Trophoblast cell (in vitro differentiated cells and primary cell): ENCODE results near the gene C16orf96.

ENCODE experiments used
- DNase-seq, 2 donors: peaks; one replicate each; pipeline ENCODE4 v3.0.0-alpha.2; 2016
- H2AFZ ChIP-seq: 2 replicates; pipeline ENCODE4 v1.6.1; 2013; ENCODE audit warnings: low read length, moderate library complexity, mild to moderate bottlenecking; ENCODE audit not compliant: insufficient read depth, poor library complexity
- H2AK5ac ChIP-seq: 2 replicates; pipeline ENCODE4 v1.6.1; 2013; ENCODE audit warnings: mild to moderate bottlenecking, low read length
- H2BK120ac ChIP-seq: 2 replicates; pipeline ENCODE4 v1.6.1; 2013; ENCODE audit warnings: low read length, mild to moderate bottlenecking, moderate library complexity; ENCODE audit not compliant: insufficient read depth, poor library complexity
- H2BK12ac ChIP-seq: 2 replicates; pipeline ENCODE4 v1.6.1; 2013; ENCODE audit warnings: mild to moderate bottlenecking, low read length, moderate library complexity
- H2BK5ac ChIP-seq: 2 replicates; pipeline ENCODE4 v1.6.1; 2013; ENCODE audit warnings: low read length, low read depth, moderate library complexity, mild to moderate bottlenecking; ENCODE audit not compliant: poor library complexity
- H3K14ac ChIP-seq: 2 replicates; pipeline ENCODE4 v1.6.1; 2013; ENCODE audit warnings: mild to moderate bottlenecking, low read length
- H3K18ac ChIP-seq: 2 replicates; pipeline ENCODE4 v1.6.1; 2013; ENCODE audit warnings: mild to moderate bottlenecking, low read length
- H3K23ac ChIP-seq: 2 replicates; pipeline ENCODE4 v1.6.1; 2013; ENCODE audit warnings: low read length
- H3K27ac ChIP-seq: 2 replicates; pipeline ENCODE4 v1.5.1; 2013; ENCODE audit warnings: low read depth, mild to moderate bottlenecking, inconsistent platforms, low read length, moderate library complexity
- H3K27me3 ChIP-seq: 2 replicates; pipeline ENCODE4 v1.6.1; 2013; ENCODE audit warnings: inconsistent platforms, mild to moderate bottlenecking, low read length, moderate library complexity; ENCODE audit not compliant: insufficient read depth
- H3K36me3 ChIP-seq, 2 experiments: 1 replicate in 1 of 2; 2 replicates in 1 of 2; pipeline ENCODE4 v1.6.1; 2013; ENCODE audit warnings: low read length in 2 of 2, mild to moderate bottlenecking in 2 of 2, moderate library complexity in 1 of 2; ENCODE audit not compliant: insufficient read depth in 2 of 2, control insufficient read depth in 1 of 2
- H3K4ac ChIP-seq: 2 replicates; pipeline ENCODE4 v1.6.1; 2013; ENCODE audit warnings: low read depth, mild to moderate bottlenecking, low read length, moderate library complexity
- H3K4me1 ChIP-seq, 2 experiments: 1 replicate in 1 of 2; 2 replicates in 1 of 2; pipeline ENCODE4 v1.6.1; 2013; ENCODE audit warnings: low read length in 2 of 2, mild to moderate bottlenecking in 2 of 2, moderate library complexity in 1 of 2; ENCODE audit not compliant: insufficient read depth in 2 of 2, control insufficient read depth in 1 of 2
- H3K4me2 ChIP-seq: 2 replicates; pipeline ENCODE4 v1.6.1; 2013; ENCODE audit warnings: inconsistent platforms, mild to moderate bottlenecking, low read length, moderate library complexity
- H3K4me3 ChIP-seq: 2 replicates; pipeline ENCODE4 v1.5.1; 2013; ENCODE audit warnings: mild to moderate bottlenecking, low read depth, low read length, inconsistent platforms
- H3K79me1 ChIP-seq: one replicate; pipeline ENCODE4 v1.6.1; 2013; ENCODE audit warnings: low read length
- H3K79me2 ChIP-seq: 2 replicates; pipeline ENCODE4 v1.6.1; 2013; ENCODE audit warnings: low read length, mild to moderate bottlenecking; ENCODE audit not compliant: control insufficient read depth, insufficient read depth, poor library complexity
- H3K9ac ChIP-seq: 2 replicates; pipeline ENCODE4 v1.6.1; 2013; ENCODE audit warnings: mild to moderate bottlenecking, low read length
- H3K9me3 ChIP-seq: 2 replicates; pipeline ENCODE4 v1.6.1; 2013; ENCODE audit warnings: low read depth, mild to moderate bottlenecking, control low read depth, inconsistent platforms, low read length; ENCODE audit not compliant: insufficient read depth
- H4K12ac ChIP-seq: 2 replicates; pipeline ENCODE4 v1.6.1; 2013; ENCODE audit warnings: low read depth, mild to moderate bottlenecking, low read length, moderate library complexity
- H4K8ac ChIP-seq: 2 replicates; pipeline ENCODE4 v1.6.1; 2013; ENCODE audit warnings: low read depth, mild to moderate bottlenecking, low read length, moderate library complexity
- H4K91ac ChIP-seq: one replicate; pipeline ENCODE4 v1.6.1; 2013; ENCODE audit warnings: low read depth, mild to moderate bottlenecking, low read length, moderate library complexity
- WGBS: extraction: QIAGEN DNeasy Blood & Tissue Kit; methylation state at CpG from one replicate; pipeline ENCODE4 v1.1.7; 2013; ENCODE audit warnings: missing lambda C conversion rate; ENCODE audit not compliant: insufficient read length, insufficient coverage; ENCODE audit errors: extremely low coverage; 5-methylcytosine and 5-hydroxymethylcytosine counted together

Gene C16orf96

GRCh38 chr16:4583906-4584305 lies 27.8 kb downstream of the C16orf96 start:
- Histone ChIP-seq H4K12ac (no peak overlapping the region), H2AFZ (no peak overlapping the region), H3K36me3 (no peaks in the 10 kb centered on the region), H3K23ac (no peak overlapping the region), H3K4ac (no peak overlapping the region), H2AK5ac (no peak overlapping the region), H2BK12ac (no peak overlapping the region), H3K9ac (no peak overlapping the region), H3K27ac (no peak overlapping the region), H3K9me3 (peaks cover 3% of the 10 kb centered on the region), H3K27me3 (peaks cover 2% of the 10 kb centered on the region), H3K79me2 (no peaks in the 10 kb centered on the region), H3K4me1 (no peaks in the 10 kb centered on the region), H4K8ac (no peak overlapping the region), H3K4me2 (no peak overlapping the region), H4K91ac (no peak overlapping the region), H2BK5ac (no peak overlapping the region), H3K18ac (no peak overlapping the region), H3K4me3 (no peak overlapping the region), H3K79me1 (no peaks in the 10 kb centered on the region), H2BK120ac (no peak overlapping the region), H3K14ac (no peak overlapping the region)
- no CpG with 5 or more reads among the region's 4 CpGs for WGBS
- no peak for DNase-seq

DNA sequence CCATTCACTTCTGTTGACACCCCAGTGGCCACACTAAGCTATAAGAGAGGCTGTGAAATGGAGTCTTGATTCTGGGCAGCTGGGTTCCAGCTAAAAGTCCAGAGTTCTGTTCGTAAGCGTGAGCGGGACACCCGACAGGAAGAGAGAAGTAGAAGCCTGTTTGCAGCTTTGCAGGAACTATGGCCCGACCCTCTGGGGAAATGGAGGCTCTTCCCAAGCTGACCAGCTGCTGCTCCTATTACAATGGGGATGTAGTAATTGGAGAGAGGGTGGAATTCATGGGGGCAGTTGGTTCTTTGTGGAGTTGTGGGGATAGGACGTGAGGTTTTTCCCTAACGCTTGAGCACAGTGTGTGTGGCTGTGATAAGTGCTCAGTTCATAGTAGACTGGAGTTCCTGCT lies 30.2 kb downstream of the C16orf96 start:
- no peak for DNase-seq
- Histone ChIP-seq H3K4me1 (no peaks in the 10 kb centered on the region), H2AK5ac (no peak overlapping the region), H4K8ac (no peak overlapping the region), H3K4ac (no peak overlapping the region), H3K36me3 (no peaks in the 10 kb centered on the region), H3K4me3 (no peak overlapping the region), H4K12ac (no peak overlapping the region), H2BK120ac (no peak overlapping the region), H3K79me2 (no peaks in the 10 kb centered on the region), H3K27ac (no peak overlapping the region), H3K9ac (no peak overlapping the region), H3K23ac (no peak overlapping the region), H4K91ac (no peak overlapping the region), H2AFZ (no peak overlapping the region), H3K18ac (no peak overlapping the region), H2BK12ac (no peak overlapping the region), H3K9me3 (peaks cover 3% of the 10 kb centered on the region), H2BK5ac (no peak overlapping the region), H3K4me2 (no peak overlapping the region), H3K27me3 (peaks cover 2% of the 10 kb centered on the region), H3K79me1 (no peaks in the 10 kb centered on the region), H3K14ac (no peak overlapping the region)
- no CpG with 5 or more reads among the region's 7 CpGs for WGBS

DNA sequence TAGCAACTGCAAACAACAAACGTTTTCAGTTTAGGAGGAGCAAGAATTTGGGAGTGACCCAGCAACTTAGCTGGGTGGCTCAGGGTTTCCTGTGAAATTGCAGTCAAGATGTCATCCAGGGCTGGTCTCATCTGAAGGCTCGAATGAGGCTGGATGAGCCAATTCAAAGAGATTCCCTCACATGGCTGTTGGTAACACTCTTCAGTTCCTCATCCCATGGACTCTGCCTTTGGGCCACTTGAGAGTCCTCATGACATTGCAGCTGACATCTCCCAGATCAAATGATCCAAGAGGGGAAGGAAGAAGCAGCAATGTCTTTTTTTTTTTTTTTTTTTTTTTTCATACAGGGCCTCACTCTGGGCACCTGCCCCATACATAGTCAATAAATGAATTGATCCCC lies 32.2 kb downstream of the C16orf96 start:
- H3K23ac ChIP-seq = no peak overlapping the region
- H2BK120ac ChIP-seq = no peak overlapping the region
- no peak overlapping the region for H2BK5ac ChIP-seq
- DNase-seq = no peak
- H3K9me3 ChIP-seq = peaks cover 3% of the 10 kb centered on the region
- no peak overlapping the region for H3K14ac ChIP-seq
- H4K8ac ChIP-seq = no peak overlapping the region
- no peak overlapping the region for H2BK12ac ChIP-seq
- no peaks in the 10 kb centered on the region for H3K36me3 ChIP-seq
- no peaks in the 10 kb centered on the region for H3K79me2 ChIP-seq
- H3K79me1 ChIP-seq = no peaks in the 10 kb centered on the region
- H3K27ac ChIP-seq = no peak overlapping the region
- no peak overlapping the region for H3K4ac ChIP-seq
- no peak overlapping the region for H4K12ac ChIP-seq
- no peak overlapping the region for H2AK5ac ChIP-seq
- no peak overlapping the region for H4K91ac ChIP-seq
- H2AFZ ChIP-seq = no peak overlapping the region
- H3K4me3 ChIP-seq = no peak overlapping the region
- no CpG with 5 or more reads among the region's 2 CpGs for WGBS
- H3K27me3 ChIP-seq = peaks cover 2% of the 10 kb centered on the region
- no peaks in the 10 kb centered on the region for H3K4me1 ChIP-seq
- H3K9ac ChIP-seq = no peak overlapping the region
- H3K4me2 ChIP-seq = no peak overlapping the region
- no peak overlapping the region for H3K18ac ChIP-seq

GRCh38 chr16:4588961-4589360 lies 32.8 kb downstream of the C16orf96 start:
- H2BK12ac ChIP-seq = no peak overlapping the region
- no peaks in the 10 kb centered on the region for H3K79me2 ChIP-seq
- no peaks in the 10 kb centered on the region for H3K36me3 ChIP-seq
- H3K4me2 ChIP-seq = no peak overlapping the region
- H3K4ac ChIP-seq = no peak overlapping the region
- H3K9me3 ChIP-seq = peaks cover 3% of the 10 kb centered on the region
- no peak overlapping the region for H4K8ac ChIP-seq
- H4K12ac ChIP-seq = no peak overlapping the region
- no CpG with 5 or more reads among the region's 6 CpGs for whole genome bisulfite sequencing
- no peak overlapping the region for H2AFZ ChIP-seq
- no peak overlapping the region for H2BK5ac ChIP-seq
- no peak overlapping the region for H3K14ac ChIP-seq
- no peak overlapping the region for H2BK120ac ChIP-seq
- H4K91ac ChIP-seq = no peak overlapping the region
- H3K4me1 ChIP-seq = no peaks in the 10 kb centered on the region
- H3K23ac ChIP-seq = no peak overlapping the region
- H2AK5ac ChIP-seq = no peak overlapping the region
- H3K79me1 ChIP-seq = no peaks in the 10 kb centered on the region
- H3K4me3 ChIP-seq = no peak overlapping the region
- H3K18ac ChIP-seq = no peak overlapping the region
- H3K27ac ChIP-seq = no peak overlapping the region
- no peak for DNase-seq
- no peak overlapping the region for H3K9ac ChIP-seq
- H3K27me3 ChIP-seq = peaks cover 2% of the 10 kb centered on the region
